Sigmoid colon (tissue), 4 donors: Measurements from ENCODE around the gene TMEM135.

Experiments
- CTCF ChIP-seq, 4 experiments: fragments of 450-650 bp in 3 of 4; fragments of 200-600 bp in 1 of 4; IDR thresholded peaks; one replicate each; pipeline ENCODE4 v1.5.1; 2016 to 2019; ENCODE audit warnings: antibody characterized with exemption in 4 of 4, mild to moderate bottlenecking in 3 of 4, moderate library complexity in 2 of 4
- EP300 ChIP-seq, 4 donors: sonication (generic); formaldehyde crosslinking; IDR thresholded peaks; one replicate each; pipeline ENCODE4 v1.6.1; 2017; ENCODE audit warnings: antibody characterized with exemption in 4 of 4
- POLR2A ChIP-seq, 2 donors: fragments of 450-650 bp; IDR thresholded peaks; one replicate each; pipeline ENCODE4 v1.6.1; 2016; ENCODE audit warnings: antibody characterized with exemption in 2 of 2, mild to moderate bottlenecking in 2 of 2, moderate library complexity in 2 of 2
- POLR2AphosphoS5 ChIP-seq, 4 donors: sonication (generic); formaldehyde crosslinking; IDR thresholded peaks; one replicate each; pipeline ENCODE4 v1.6.1; 2017; ENCODE audit warnings: antibody characterized with exemption in 4 of 4

DNA sequence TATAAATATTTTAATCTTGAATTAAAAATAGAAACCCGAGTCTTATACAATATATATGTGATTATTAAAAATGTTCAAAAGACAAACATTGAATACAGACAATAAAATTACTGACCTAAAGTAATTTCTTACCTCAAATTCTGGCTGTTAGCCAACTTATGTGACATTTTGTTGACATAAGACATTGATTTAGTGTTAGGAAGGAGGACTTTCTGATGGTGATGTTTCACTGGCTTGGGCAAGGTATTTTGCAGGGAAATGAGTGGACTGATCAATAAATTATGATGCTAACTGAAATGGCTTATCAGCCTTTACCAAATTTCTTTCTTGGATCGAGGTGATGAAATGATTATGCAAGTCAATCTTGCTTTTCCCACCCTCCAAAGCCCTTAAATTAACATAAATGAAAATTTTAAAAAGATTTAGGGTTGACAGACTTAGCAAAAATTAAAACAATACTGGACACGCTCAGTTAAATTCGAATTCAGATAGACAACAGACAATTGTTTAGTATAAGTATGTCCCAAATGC, 49.3 kb upstream of the TMEM135 start:
- TF ChIP-seq CTCF (IDR thresholded peaks at IDR 0.05): no peak
- TF ChIP-seq EP300 (IDR thresholded peaks at IDR 0.05): no peak
- no peak for TF ChIP-seq POLR2A (IDR thresholded peaks at IDR 0.05)
- TF ChIP-seq POLR2AphosphoS5 (IDR thresholded peaks at IDR 0.05): no peak
